GM21529 (cell line): ENCODE data around the gene KDM1A.
A peak's percentile ranks its signal among the peaks of the same experiment; 100 is the strongest.
"Not testable (repeated sequence)": the region's sequence is repeated elsewhere in the genome, so short reads cannot be mapped to it uniquely, and the experiment has no call there.

Experiments
- ATAC-seq: cut with Tn5 transposase; IDR thresholded peaks from one replicate; pipeline ENCODE4 v1.9.1; 2021; ENCODE audit not compliant: unreplicated experiment

The KDM1A gene

DNA sequence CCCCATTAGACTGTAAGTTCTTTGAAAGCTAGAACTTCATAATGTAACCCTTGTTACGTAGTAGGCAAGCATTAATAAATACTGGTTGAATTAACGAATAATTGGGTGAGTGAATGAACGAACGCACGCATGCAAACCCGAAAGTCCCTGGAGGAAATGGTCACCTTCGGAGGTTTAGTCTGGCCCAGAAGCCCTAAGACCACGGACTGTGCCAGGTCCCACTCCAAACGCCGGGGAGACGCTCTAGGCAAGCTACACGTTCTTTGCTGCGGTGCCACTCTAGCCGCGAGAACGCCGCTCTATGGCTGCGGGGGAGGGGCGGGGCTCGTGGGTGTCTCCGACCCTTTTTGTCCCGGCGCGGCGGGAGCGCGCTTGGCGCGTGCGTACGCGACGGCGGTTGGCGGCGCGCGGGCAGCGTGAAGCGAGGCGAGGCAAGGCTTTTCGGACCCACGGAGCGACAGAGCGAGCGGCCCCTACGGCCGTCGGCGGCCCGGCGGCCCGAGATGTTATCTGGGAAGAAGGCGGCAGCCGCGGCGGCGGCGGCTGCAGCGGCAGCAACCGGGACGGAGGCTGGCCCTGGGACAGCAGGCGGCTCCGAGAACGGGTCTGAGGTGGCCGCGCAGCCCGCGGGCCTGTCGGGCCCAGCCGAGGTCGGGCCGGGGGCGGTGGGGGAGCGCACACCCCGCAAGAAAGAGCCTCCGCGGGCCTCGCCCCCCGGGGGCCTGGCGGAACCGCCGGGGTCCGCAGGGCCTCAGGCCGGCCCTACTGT is at the start of gene KDM1A:
Gene KDM1A (plus strand): TSS at position 375 of the 769 bp plus-strand sequence. CDS start 129 bp downstream, at position 504.
- ATAC-seq, result peak; percentile 89

DNA sequence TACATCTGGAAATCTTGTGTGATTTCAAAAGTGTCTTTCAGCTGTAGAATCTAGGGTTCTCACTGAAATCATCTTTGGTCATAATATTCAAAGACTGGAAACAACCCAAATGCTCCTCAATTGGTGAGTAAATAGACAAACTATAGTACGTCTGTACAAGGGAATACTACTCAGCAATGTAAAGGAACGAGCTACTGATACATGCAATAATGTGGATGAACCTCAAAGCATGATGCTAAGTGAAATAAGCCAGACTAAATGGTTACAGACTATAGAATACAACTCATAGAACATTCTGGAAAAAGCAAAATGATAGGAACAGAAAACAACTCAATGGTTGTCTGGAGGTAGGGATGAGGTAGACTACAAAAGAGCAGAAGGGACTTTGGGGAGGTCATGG is 49.2 kb upstream of the KDM1A start:
- no peak for ATAC-seq

DNA sequence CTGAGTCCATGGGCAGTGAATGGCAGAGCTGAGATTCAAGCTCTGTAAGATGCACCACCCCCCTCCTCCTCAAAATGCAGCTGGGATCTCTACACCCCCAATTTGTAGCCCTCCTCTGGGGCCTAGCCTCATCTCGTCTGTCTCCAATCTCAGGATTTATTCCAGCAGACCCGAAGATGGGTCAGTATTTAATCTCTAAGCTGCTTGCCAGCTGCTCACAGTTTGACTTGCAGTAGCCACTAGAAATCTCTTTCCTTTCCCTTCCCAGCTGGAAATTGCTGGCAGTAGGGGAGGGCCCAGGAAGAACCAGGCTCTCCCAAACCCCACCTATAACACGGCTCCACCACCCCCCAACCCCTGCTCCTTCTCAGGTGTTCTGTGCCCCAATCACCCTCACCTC is 48.1 kb upstream of the KDM1A start:
- no peak for ATAC-seq

DNA sequence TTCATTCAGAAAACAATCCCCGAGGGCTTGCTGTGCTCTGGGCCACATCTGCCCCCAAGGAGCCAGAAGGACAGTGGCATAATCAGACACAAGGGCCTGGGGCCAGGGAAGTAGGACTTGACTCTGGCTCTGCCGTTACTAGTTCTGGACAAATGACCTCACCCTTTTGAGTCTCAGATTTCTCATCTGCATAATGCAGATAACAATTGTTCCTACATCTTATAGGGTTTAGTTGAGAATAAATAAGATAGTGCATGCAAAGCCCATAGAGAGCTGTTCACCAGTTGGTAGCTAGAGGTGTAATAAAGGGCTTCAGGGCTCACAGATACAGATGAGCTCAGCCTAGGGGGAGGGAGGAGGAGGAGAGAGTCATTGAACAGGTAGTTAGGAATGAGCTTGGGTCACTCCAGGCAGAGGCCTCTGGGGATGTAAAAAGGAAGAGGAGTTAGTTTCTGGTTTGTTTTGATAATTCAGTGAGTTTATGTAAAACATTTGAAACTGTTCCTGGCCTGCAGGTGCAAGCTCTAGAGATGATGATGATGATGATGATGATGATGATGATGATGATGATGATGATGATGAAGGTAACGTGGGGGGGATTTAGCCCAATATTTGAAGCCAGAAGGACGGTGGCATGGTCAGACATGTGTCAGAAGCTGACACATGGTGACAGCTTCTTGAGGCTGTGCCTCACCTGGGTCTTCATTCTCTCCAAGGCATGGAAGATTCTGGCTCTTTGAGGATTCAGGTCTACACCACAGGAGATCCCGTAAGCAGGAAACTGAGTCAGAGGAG is 47.5 kb upstream of the KDM1A start:
- no peak for ATAC-seq

DNA sequence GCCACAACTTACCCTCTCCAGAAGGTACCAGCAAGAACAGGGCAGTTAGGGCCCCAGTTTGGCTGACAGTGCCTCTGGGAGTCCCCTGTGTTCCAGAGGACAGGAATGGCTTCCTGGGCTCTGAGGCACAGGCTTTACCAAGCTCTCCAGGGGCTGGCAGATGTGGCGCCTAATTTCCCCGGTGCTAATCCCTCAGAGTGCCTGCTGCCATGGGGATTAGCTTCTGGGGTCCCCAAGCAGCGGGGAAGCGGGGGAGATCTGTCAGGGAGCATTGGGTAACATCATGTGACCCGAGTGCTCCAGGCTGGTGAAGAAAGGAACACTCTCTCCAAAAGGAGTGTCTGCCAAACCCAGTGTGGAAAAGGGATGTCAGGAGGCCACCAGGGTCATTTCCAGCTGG is 46.5 kb upstream of the KDM1A start, which contains the start of gene LACTBL1:
Gene LACTBL1 (minus strand): TSS at position 107 of the 400 bp plus-strand sequence. CDS start 550 bp downstream, outside the sequence.
- no peak for ATAC-seq

DNA sequence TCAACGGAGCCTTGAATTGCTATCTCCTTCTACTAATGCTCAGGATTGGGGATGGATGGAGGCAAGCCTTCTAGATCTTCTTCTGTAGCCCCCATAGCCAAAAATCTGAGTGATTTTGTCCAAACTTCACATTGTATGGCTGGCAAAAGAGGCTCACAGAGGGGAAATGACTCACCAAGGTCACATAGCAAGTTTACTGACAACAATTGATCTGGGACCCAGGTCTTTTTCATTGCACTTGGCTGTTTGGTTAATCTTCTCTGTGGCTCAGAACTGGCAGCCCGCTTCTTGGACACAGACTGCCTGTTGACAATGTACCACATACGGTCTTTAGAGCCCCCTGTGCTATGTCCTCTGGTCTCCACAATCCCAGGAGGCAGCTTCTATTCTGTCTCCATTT is 43.6 kb upstream of the KDM1A start:
- no peak for ATAC-seq

DNA sequence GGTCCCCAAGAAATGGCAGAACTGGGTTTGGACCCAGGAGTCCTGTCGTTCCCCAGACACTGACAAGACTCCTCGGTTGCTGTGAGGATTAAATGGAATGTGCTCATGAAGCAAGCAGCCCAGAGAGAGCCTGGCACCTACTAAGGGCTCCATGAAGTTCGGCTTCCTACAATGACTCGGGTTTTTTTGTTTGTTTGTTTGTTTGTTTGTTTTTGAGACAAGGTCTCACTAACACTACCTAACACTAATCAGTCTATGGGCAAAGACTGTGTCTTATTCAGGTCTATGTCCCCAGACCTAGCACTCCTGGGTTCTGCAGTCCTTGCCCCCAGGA is 43.2 kb upstream of the KDM1A start:
- no peak for ATAC-seq

DNA sequence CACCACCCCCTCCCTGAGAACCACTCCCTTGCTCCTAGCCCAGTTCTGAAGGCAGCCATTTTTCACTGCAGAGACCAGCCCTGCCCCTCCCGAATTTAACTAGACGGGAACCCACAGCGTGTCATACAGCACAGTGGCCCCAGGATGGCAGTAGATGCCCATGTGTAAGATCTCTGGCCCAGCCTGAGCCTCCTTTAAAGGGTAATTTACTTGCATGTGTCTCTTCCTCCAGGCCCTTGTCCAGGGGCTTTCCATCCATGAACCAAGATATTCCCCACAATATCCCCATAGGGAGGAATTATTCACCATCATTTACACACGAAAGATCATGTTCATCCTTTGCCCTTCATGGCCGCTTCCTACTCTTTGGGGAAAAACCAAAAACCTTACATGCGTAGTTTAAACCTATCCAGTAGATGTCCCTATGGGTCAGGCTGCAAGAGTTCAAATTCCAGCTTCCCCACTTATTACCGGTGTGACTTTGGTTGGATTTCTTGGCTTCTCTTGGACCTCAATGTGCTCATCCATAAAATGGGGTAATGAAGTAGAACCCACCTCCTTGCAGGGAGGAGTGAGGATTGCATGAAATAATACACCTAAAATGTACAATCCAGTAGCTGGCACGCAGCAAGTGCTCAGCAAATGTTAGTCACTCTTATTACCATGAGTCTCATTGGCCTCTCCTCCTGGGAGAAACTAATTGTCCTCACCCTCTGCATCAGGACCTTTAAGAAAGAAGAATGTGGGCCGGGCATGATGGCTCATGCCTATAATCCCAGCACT is 42.6 kb upstream of the KDM1A start:
- ATAC-seq, result no peak

DNA sequence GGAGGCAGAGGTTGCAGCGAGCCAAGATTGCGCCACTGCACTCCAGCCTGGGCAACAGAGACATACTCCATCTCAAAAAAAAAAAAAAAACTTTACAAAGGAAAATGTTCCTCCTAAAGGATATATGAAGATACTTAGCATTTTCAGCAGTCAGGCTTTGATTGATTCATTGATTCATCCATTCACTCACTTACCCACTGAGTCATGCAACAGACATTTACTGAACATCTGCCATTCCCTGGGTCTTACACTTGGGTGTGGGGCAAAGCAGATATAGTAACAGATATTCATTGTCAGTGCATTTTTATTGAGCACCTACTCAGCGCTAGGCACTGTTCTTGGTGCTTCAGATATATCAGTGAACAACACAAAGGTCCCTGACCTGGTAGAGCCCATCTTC is 41.0 kb upstream of the KDM1A start:
- no peak for ATAC-seq

DNA sequence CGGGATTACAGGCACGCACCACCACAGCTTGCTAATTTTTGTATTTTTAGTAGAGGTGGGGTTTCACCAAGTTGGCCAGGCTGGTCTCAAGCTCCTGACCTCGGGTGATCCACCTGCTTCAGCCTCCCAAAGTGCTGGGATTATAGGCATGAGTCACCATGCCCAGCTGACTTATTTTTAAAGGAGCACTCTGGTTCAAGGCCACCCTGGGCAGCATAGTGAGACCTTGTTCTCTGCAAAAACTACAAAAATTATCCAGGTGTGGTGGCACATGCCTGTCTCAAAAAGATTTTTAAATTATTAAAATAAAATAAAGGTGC is 38.8 kb upstream of the KDM1A start:
- ATAC-seq, result not testable (repeated sequence)

DNA sequence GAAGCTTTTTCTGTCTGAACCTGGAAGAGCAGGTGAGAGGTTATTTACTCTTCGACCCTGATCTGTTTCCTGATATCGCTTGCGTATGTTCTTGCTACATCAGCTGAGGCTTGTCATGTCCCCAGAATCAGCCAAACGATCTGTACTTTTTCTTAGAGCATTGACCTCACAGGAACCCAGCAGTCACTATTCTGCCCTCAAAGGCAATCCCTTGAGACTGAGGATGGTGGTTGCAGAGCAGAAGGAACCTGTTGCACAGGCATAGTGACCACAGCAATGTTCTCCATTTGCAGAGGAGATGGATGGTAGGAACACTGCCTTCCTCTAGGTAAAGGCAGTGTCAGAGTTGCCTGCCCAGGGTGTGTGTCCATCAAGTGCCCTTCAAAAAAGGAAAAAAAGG is 35.3 kb upstream of the KDM1A start:
- no peak for ATAC-seq

DNA sequence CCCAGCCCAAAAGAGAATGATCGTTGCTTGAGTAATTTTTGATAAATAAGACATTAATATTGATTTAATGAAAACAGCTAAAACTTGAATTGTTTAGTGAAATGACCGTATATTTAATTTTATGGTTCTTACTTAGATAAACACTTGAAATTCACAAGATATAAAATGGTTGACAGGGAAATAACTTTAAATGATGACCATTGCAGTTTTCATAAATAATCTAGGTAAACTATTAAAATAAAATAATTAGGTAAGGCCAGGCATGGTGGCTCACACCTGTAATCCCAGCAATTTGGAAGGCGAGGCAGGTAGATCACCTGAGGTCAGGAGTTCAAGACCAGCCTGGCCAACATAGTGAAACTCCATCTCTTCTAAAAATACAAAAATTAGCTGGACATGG is 26.9 kb upstream of the KDM1A start:
- not testable (repeated sequence) for ATAC-seq

DNA sequence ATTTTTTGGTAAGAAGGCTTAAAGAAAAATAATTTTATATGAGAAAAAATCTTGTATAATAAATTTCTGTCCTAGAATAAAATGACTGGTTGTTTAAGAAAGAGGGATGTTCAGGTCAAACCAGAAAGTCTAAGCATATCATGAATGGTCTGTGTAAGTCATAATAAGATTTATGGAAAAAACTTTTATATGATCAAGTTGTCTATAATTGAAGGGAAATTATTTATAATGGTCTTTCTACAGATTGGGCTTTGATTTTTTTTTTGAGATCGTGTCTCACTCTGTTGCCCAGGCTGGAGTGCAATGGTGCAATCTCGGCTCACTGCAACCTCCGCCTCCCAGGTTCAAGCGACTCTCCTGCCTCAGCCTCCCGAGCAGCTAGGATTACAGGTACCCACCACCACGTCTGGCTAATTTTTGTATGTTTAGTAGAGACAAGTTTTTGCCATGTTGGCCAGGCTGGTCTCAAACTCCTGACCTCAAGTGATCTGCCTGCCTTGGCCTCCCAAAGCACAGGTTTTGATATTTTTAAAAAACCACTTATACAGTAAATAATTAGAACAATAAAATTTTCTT is 26.0 kb upstream of the KDM1A start:
- not testable (repeated sequence) for ATAC-seq

DNA sequence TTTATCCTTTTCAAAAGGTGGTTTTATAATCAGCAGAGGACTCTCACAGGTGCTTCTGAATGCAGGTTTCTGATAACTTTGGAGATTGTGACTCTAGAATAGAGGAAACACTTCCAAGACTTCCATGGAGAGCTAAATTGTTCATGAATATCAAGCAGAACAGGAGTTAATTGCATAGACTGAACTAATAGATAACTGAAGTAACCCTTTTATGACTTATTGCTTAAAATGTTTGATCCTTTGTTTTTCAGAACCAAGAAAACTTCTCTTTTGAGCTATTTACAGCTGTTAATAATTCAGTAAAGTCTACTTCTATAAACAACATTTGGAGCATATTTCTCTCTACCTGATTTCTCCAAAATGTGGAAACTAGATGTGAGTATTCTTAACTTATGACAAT is 23.5 kb upstream of the KDM1A start:
- no peak for ATAC-seq

DNA sequence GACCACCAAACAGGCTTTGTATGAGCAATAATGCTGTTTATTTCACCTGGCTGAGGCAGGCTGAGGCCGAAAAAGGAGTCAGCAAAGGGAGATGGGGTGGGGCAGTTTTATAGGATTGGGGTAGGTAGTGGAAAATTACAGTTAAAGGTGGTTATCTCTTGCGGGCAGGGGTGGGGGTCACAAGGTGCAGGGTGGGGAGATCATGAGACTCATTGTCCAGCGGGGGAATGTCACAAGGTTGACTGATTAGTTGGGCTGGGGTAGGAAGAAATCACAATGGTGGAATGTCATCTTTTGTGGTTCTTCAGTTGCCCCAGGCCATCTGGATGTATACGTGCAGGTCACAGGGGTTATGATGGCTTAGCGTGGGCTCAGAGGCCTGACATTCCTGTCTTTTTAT is 21.7 kb upstream of the KDM1A start:
- not testable (repeated sequence) for ATAC-seq

DNA sequence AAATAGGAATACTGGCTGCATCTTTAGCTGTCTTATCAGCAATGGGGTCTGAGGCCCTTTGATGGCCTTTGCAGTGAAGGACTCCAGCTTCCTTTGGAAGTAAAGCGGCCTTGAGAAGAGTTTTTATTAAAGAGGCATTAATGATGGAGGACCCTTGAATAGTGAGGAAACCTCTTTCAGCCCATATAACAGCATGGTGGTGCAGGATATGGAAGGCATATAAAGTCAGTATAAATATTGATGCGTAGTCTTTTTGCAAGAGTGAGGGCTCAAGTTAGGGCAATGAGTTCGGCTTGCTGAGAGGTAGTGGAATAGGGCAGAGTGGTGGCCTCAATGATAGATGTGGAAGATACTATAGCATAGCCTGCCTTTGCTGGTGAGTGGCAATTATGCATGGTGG is 19.1 kb upstream of the KDM1A start:
- ATAC-seq, result not testable (repeated sequence)

DNA sequence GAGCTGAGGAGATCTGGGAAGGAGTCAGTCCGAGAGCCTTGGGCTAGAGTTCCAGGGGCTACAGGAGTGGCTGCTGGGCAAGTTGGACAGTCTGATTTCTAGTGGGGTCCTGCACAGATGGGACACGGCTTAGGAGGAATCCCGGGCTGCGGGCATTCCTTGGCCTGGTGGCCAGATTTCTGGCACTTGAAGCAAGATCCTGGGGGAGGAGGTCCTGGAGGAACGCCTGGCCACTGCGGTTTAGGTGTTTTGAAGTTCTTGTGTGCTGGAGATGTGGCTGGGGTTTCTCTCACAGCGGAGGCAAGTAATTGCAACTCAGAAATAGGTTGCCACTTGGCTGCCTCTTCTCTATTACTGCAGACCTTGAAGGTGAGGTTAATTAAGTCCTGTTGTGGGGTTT is 17.1 kb upstream of the KDM1A start:
- ATAC-seq, result not testable (repeated sequence)

DNA sequence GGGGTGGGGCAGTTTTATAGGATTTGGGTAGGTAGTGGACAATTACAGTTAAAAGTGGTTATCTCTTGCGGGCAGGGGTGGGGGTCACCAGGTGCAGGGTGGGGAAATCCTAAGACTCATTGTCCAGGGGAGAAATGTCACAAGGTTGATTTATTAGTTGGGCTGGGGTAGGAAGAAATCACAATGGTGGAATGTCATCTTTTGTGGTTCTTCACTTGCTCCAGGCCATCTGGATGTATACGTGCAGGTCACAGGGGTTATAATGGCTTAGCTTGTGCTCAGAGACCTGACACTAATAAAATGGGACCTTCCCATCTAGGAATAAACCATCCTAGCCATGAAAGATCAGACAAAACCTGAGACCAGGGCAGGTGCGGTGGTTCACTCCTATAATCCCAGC is 15.2 kb upstream of the KDM1A start:
- ATAC-seq, result no peak

DNA sequence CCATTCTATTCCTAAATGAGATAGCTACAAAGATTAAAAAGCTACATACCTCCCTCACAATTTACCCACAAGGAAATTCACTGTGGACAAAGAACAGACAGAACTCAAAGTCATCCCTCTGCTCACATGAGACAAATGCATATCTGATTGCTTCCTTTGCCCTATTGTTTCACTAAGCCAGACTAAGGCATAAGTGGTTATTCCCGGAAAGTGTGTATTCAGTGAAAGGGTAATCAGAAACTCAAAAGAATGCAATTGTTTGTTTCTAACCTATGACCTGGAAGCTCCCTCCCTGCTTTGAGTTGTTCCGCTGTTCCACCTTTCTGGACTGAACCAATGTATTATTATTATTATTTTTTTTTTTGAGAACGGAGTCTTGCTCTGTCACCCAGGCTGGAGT is 14.5 kb upstream of the KDM1A start:
- not testable (repeated sequence) for ATAC-seq

DNA sequence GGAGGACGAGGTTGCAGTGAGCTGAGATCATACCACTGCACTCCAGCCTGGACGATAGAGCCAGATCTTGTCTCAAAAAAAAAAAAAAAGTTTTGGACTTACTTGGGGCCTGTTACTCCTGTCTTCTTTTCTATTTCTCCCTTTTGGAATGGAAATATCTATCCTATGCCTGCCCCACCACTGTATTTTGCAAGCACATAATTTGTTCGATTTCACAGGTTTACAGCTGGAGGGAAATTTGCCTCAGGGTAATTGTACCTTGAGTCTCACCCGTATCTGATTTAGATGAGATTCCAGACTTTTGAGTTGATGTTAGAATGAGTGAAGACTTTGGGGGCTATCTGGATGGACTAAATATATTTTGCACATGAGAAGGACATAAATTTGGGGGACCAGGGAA is 12.2 kb upstream of the KDM1A start:
- no peak for ATAC-seq

DNA sequence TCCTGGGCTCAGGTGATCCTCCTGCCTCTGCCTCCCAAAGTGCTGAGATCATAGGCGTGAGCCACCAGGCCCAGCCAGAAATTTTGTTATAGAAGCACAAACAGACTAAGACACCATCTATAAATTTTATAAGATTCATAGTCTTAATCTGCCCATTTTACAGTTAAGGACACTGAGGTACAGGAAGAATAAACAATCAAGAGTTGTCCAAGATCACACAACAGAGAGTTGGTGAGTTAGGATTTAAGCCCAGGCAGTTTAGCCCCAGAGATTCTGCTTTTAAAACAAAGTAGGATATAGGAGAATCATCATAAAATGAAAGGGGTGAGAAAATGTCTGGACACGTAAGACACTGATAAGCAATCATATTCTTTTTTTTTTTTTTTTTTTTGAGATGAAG is 10.4 kb upstream of the KDM1A start:
- ATAC-seq, result no peak
